GM18909 (cell line): ENCODE measurements around the gene GPC6.
"Not testable (repeated sequence)": the region's sequence is repeated elsewhere in the genome, so short reads cannot be mapped to it uniquely, and the experiment has no call there.

Source experiments
- ATAC-seq: cut with Tn5 transposase; IDR thresholded peaks from one replicate; pipeline ENCODE4 v1.9.1; 2021; ENCODE audit warnings: mild to moderate bottlenecking; ENCODE audit not compliant: unreplicated experiment, poor library complexity

GPC6 gene

DNA sequence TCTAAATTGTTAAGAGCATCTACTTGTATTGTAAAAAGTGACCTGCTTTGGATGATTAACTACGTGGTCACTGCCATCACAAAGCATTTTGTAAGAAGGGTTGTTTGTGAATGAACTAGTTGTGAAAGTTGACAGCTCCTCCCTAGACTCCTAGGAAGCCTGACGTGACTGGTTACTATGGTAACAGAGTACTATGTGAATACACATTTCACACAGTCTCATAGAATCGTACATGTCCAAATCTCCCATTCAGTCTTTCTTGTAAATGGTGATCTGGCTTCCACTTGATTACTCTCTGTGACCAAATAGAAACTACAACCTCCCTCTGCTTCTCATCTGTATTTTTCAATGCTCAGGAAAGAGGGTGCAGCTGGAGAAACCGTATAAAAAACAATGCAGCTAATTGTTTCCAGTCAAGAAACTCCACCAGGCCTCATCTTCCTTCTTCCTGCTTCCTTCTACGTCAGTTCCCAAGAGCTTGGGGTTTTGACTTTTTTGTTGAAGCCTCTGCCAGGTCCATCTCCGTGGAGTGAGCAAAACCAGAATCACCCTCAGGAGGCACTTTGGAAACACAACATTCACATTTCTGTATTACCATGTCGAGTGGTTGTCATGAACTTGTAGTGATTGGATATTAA lies 83.4 kb downstream of the GPC6 start:
- no peak for ATAC-seq

- ATAC-seq: no peak
These were observed 90.2 kb downstream of the GPC6 start for GRCh38 chr13:93316841-93317240.

DNA sequence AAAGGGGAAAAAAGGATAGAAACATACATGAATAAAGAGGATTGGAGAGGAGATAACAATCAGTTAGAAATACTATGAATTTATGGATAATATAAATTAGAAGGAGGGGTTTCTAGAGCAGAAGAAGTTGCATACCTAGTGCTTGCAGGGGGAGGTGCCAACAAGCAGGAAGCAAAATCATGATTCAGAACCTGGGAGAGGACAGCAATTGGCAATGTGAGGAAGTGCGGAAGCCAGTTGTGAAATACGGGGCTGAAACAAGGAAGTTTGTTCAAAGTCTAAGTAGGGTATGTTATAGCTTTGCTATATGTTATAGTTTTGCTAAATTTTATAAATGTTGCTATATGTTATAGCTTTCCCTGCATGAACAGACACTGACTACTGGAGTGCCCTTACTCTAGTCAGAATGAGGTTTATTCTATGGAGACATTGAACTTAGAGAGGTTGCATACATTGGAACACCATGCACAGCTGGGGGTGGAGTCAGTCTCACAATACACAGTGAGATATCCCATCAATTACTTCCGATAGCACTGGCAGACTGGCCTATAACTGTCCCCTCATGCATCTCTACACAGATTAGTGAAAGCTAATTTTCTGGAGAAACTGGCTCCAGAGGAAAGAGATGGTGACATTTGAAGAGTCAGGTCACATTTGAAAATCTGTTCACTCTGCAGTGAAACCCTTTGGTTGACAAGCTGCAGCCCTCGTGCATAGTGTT lies 92.1 kb downstream of the GPC6 start:
- ATAC-seq: no peak

- ATAC-seq: no peak
These were observed 94.3 kb downstream of the GPC6 start for GRCh38 chr13:93320942-93321341.

- ATAC-seq: not testable (repeated sequence)
These were observed 97.3 kb downstream of the GPC6 start for GRCh38 chr13:93323880-93324279.

DNA sequence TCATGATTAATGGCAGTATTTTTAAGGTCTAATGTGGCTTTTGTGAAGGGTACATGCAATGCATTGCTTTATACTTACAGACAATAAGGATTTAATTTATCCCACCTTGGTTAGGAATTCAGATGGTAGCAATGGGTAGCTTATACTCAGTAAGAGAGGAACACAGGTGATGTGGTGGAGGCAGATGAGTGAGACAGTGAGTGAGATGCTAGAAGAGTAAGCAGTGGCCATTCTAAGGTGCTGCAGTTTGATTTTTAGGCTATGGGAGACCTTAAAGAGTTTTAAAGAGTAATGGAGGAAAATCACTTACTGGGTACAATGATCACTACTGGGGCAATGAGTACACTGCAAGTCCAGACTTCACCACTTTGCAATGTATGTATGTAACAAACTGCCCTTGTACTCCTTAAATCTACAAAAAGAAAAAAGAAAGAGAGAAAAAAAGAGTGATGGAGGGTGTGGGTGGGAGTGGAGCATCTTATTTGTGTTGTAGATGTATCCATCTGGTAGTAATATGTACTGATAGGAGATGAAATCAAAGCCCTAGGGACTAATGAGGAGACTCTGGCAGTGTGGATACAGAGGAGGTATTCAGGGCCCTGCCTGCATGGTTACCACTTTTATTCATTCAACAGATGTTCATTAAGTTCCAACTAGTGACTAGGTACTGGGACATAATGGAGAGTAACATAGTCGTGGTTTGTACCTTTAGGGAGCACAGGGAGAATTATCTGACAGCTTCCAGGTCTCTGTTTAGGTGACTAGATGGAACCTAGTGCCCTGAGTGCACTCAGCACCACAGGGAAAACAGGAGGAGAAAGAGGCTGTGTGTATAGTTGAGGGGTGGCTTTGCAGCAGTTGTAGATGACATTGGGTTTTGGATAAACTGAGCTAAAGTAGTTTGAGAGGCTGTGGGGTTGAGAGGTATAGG lies 99.0 kb downstream of the GPC6 start:
- no peak for ATAC-seq

DNA sequence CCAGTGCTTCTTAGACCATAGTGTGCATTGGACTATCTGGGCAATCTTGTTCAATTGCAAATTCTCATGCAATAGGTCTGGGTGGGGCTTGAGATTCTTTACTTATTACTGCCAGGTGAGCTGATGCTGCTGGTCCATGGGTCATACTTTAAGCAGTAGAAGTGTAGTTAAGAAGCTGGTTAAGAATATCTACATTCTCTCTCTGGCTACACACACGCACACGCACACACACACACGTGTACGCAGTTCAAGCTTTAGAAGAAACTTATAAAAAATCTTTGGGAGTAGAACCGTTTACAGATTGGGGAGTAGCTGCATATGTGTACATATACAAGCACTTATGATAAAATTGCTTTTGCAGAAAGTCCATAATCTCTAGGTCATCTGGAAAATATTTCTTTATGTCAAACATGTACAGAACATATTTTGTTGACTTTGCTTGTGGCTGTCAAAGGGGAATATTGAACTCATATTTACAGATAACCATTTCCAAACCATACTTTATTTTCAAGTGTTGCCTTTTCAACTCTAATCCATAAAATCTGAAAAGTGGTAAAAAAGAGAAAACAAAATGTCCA lies 99.7 kb downstream of the GPC6 start:
- ATAC-seq: no peak

DNA sequence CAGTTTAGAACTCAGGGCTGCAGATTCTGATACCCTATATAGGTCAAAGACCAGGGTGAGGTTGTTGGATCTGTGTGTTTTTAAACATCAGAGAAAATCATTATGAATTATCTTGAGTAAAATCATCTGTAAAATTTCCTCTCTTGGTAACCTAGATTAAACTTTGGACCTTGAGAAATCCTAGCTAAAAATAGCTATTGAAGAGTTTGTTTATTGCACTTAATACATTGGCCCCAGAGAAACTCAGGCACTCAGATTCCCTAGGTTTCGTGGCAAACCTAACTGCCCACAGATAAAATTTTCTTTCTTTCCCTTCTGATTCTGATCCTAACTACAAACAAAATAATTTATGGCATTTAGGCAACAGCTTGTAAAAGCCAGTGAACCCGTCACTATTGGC lies 102.3 kb downstream of the GPC6 start:
- no peak for ATAC-seq

DNA sequence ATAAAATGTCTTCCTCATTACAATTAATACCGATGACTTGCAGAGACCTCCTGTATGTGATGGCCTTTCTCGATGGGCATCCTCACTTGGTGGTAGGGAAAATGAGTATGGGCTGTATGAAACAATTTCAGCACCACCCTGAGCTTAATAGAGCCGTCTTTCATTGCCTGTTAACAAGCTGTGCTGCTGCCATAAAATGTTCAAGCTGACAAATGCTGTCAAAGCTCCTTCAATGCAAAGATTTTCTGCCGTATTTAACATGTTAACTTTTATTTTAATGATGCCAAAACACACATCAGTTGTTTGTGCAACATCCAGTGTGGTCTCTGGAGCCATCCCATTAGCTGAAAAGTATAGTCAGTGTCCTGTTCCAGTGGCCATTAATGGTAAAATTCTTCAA lies 110.1 kb downstream of the GPC6 start:
- ATAC-seq: no peak

- ATAC-seq: no peak
These were observed 111.4 kb downstream of the GPC6 start for GRCh38 chr13:93338030-93338429.

DNA sequence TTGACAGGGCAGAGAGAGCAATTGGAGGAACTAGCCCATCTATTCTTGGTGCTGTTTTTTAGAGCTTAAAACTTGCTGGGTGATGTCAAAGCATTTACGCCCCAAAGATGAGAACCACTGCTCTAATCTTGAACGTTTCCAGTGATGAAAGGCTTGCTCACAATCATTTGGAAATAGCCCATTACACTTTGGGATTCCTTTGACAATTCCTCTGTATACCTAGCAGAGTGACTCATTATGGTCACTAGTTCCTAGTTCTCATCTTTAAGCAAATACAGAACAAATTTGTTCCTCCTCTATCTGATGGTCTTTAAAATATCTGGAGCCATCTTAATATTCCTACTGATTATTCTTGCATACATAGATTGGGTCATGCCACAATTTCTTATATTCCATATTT lies 112.3 kb downstream of the GPC6 start:
- ATAC-seq: no peak

GRCh38 chr13:93339550-93339949 lies 112.9 kb downstream of the GPC6 start:
- ATAC-seq: no peak

DNA sequence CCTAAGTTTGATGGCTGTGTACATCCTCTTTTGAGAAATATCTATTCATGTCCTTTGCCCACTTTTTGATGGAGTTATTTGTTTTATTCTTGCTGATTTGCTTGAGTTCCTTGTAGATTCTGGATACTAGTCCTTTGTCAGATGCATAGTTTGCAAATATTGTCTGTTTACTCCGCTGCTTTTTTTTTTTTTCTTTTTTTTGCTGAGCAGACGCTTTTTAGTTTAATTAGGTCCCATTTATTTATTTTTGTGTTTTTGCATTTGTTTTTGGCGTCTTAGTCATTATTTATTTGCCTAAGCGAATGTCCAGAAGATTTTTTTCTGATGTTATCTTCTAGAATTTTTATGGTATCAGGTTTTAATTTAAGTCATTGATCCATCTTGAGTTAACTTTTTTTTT lies 114.9 kb downstream of the GPC6 start:
- ATAC-seq: no peak

- no peak for ATAC-seq
These were observed 116.5 kb downstream of the GPC6 start for GRCh38 chr13:93343097-93343496.

DNA sequence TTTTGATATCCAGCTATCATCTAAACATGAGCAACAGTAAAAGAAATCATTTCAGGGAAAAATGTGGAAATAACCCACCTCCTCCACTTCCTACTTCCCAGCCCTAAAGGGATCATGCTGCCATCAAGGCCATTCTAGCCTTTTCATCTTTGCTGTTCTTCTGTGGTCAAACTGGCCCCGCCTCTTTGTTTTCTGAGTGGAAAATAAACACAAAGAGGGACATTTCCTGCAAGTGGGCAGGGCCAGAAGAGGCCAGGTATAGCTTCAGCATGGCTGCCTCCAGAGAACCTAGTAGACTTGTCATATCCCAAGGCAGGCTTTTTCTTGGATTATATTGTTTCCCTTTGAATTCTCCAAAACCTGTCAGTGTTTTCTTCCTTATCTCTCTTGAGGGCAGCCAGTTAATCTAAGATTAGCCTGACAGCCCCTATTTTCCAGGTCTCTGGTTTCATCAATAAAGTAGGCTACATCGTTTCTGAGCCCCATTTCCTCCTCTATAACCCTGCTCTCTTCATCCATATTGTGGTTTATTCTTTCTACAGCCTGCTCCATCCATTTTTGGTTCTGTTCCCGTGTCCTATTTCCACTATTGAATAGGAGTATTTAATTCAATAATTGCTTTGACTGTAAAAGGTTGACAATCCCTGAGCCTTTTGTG lies 117.6 kb downstream of the GPC6 start:
- ATAC-seq: no peak

- ATAC-seq: no peak
These were observed 118.4 kb downstream of the GPC6 start for GRCh38 chr13:93345024-93345423.

GRCh38 chr13:93345770-93346169 lies 119.2 kb downstream of the GPC6 start:
- ATAC-seq: no peak

DNA sequence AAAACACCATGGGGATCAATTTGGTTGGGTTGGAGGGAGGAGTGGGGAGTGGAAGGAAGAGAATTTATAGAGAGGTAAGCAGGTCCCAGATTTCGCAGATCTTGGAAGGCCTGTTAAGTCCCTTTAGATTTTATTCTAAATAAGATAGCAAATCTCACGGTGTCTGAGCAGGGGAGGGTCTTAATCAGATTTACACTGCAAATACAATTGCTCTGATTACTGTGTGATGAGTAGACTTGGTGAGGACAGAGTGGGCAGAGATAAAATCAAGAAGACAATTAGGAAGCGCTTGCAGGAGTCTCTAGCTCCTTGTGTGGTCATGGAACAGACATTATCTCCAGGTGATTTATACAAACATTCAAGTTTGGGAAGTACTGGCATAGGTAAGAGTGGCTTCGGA lies 126.0 kb downstream of the GPC6 start:
- no peak for ATAC-seq

GRCh38 chr13:93355094-93355493 lies 128.5 kb downstream of the GPC6 start:
- no peak for ATAC-seq

- ATAC-seq: no peak
These were observed 129.9 kb downstream of the GPC6 start for GRCh38 chr13:93356469-93356868.
